HEK293 (cell line): ENCODE results near the gene SETD9.

Experiments used
- CTCF ChIA-PET: fragments of 350-600 bp; formaldehyde crosslinking; extraction: SDS; loops from one replicate; lab custom pipeline; 2021; ENCODE audit warnings: antibody characterized with exemption; lab: Yijun Ruan, JAX
- POLR2A ChIA-PET: fragments of 300-600 bp; formaldehyde crosslinking; extraction: SDS; loops from one replicate; lab custom pipeline; 2020; ENCODE audit warnings: antibody characterized with exemption, inconsistent platforms; lab: Yijun Ruan, JAX
- H3K27ac ChIP-seq: fragments of 200-500 bp; sonication (Bioruptor generic); 2 replicates; pipeline ENCODE4 v1.5.1; 2014; ENCODE audit warnings: low read depth, low read length, control low read depth, inconsistent platforms; ENCODE audit errors: extremely low read depth
- H3K36me3 ChIP-seq, 2 experiments: fragments of 200-500 bp in 1 of 2; sonication (Bioruptor generic) in 1 of 2; 1 replicate in 1 of 2; 2 replicates in 1 of 2; pipeline ENCODE4 v1.5.1; 2014 to 2017; ENCODE audit warnings: inconsistent platforms in 2 of 2, low read length in 2 of 2; ENCODE audit not compliant: control insufficient read depth in 2 of 2, insufficient read depth in 1 of 2
- H3K4me1 ChIP-seq: fragments of 200-500 bp; sonication (Bioruptor generic); 2 replicates; pipeline ENCODE4 v1.5.1; 2014; ENCODE audit warnings: mild to moderate bottlenecking, low read length, inconsistent platforms; ENCODE audit not compliant: control insufficient read depth, insufficient read depth
- H3K4me3 ChIP-seq: 2 replicates; pipeline ENCODE4 v1.5.1; 2011; ENCODE audit warnings: low read depth, mild to moderate bottlenecking, control low read depth, low read length, moderate library complexity
- H3K9me3 ChIP-seq: fragments of 200-500 bp; sonication (Bioruptor generic); 2 replicates; pipeline ENCODE4 v1.5.1; 2014; ENCODE audit warnings: low read depth, low read length, inconsistent platforms; ENCODE audit not compliant: control insufficient read depth, insufficient read depth
- EGR2 ChIP-seq: fragments of 450-650 bp; formaldehyde crosslinking; IDR thresholded peaks from 2 replicates; pipeline ENCODE4 v1.5.1; 2016; ENCODE audit warnings: low read depth, missing biosample characterization, missing genetic modification characterization
- KLF7 ChIP-seq: fragments of 450-650 bp; formaldehyde crosslinking; IDR thresholded peaks from 2 replicates; pipeline ENCODE4 v1.5.1; 2016; ENCODE audit warnings: missing biosample characterization, missing genetic modification characterization, borderline replicate concordance
- KLF9 ChIP-seq: fragments of 450-650 bp; formaldehyde crosslinking; IDR thresholded peaks from 2 replicates; pipeline ENCODE4 v1.5.1; 2016; ENCODE audit warnings: missing biosample characterization, missing genetic modification characterization, low read depth
- REST ChIP-seq: fragments of 450-650 bp; formaldehyde crosslinking; IDR thresholded peaks from 2 replicates; pipeline ENCODE4 v1.5.1; 2016; ENCODE audit warnings: missing biosample characterization, missing genetic modification characterization
- SP2 ChIP-seq: fragments of 450-650 bp; formaldehyde crosslinking; IDR thresholded peaks from 2 replicates; pipeline ENCODE4 v1.5.1; 2016; ENCODE audit warnings: missing biosample characterization, missing genetic modification characterization
- ZBTB10 ChIP-seq: fragments of 450-650 bp; formaldehyde crosslinking; IDR thresholded peaks from 2 replicates; pipeline ENCODE4 v1.5.1; 2016; ENCODE audit warnings: missing biosample characterization, missing genetic modification characterization
- ZBTB20 ChIP-seq: fragments of 450-650 bp; formaldehyde crosslinking; IDR thresholded peaks from 2 replicates; pipeline ENCODE4 v1.5.1; 2016; ENCODE audit warnings: missing biosample characterization, missing genetic modification characterization
- ZFHX2 ChIP-seq: fragments of 450-650 bp; formaldehyde crosslinking; conservative IDR thresholded peaks from 2 replicates; pipeline ENCODE4 v1.5.1; 2016; ENCODE audit warnings: missing biosample characterization, missing genetic modification characterization
- ZNF10 ChIP-seq: fragments of 450-650 bp; formaldehyde crosslinking; IDR thresholded peaks from 2 replicates; pipeline ENCODE4 v1.5.1; 2017; ENCODE audit warnings: missing biosample characterization, missing genetic modification characterization
- ZNF121 ChIP-seq: fragments of 450-650 bp; formaldehyde crosslinking; IDR thresholded peaks from 2 replicates; pipeline ENCODE4 v1.5.1; 2016; ENCODE audit warnings: missing biosample characterization, missing genetic modification characterization
- ZNF133 ChIP-seq: fragments of 450-650 bp; formaldehyde crosslinking; IDR thresholded peaks from 2 replicates; pipeline ENCODE4 v1.5.1; 2016; ENCODE audit warnings: missing biosample characterization, missing genetic modification characterization
- ZNF16 ChIP-seq: fragments of 450-650 bp; formaldehyde crosslinking; IDR thresholded peaks from 2 replicates; pipeline ENCODE4 v1.5.1; 2016; ENCODE audit warnings: low read depth, missing biosample characterization, missing genetic modification characterization
- ZNF221 ChIP-seq: fragments of 450-650 bp; formaldehyde crosslinking; IDR thresholded peaks from 2 replicates; pipeline ENCODE4 v1.5.1; 2017; ENCODE audit warnings: missing biosample characterization, missing genetic modification characterization, borderline replicate concordance
- ZNF280D ChIP-seq: fragments of 450-650 bp; formaldehyde crosslinking; IDR thresholded peaks from 2 replicates; pipeline ENCODE4 v1.5.1; 2016; ENCODE audit warnings: missing biosample characterization, missing genetic modification characterization
- ZNF335 ChIP-seq: fragments of 450-650 bp; formaldehyde crosslinking; conservative IDR thresholded peaks from 2 replicates; pipeline ENCODE4 v1.5.1; 2016; ENCODE audit warnings: missing biosample characterization, missing genetic modification characterization
- ZNF501 ChIP-seq: fragments of 450-650 bp; formaldehyde crosslinking; IDR thresholded peaks from 2 replicates; pipeline ENCODE4 v1.5.1; 2016; ENCODE audit warnings: missing biosample characterization, missing genetic modification characterization
- ZNF561 ChIP-seq: fragments of 450-650 bp; IDR thresholded peaks from 2 replicates; pipeline ENCODE4 v1.5.1; 2018; ENCODE audit warnings: missing biosample characterization, missing genetic modification characterization, borderline replicate concordance
- ZNF600 ChIP-seq: fragments of 450-650 bp; formaldehyde crosslinking; IDR thresholded peaks from 2 replicates; pipeline ENCODE4 v1.5.1; 2016; ENCODE audit warnings: missing biosample characterization, missing genetic modification characterization
- ZNF623 ChIP-seq: fragments of 450-650 bp; formaldehyde crosslinking; IDR thresholded peaks from 2 replicates; pipeline ENCODE4 v1.5.1; 2016; ENCODE audit warnings: missing biosample characterization, missing genetic modification characterization
- ZNF624 ChIP-seq: fragments of 450-650 bp; formaldehyde crosslinking; IDR thresholded peaks from 2 replicates; pipeline ENCODE4 v1.5.1; 2017; ENCODE audit warnings: missing biosample characterization, missing genetic modification characterization
- ZNF777 ChIP-seq: fragments of 450-650 bp; formaldehyde crosslinking; IDR thresholded peaks from 2 replicates; pipeline ENCODE4 v1.5.1; 2017; ENCODE audit warnings: missing biosample characterization, missing genetic modification characterization, borderline replicate concordance
- ZNF830 ChIP-seq: fragments of 450-650 bp; IDR thresholded peaks from 2 replicates; pipeline ENCODE4 v1.5.0; 2018; ENCODE audit warnings: missing biosample characterization, missing genetic modification characterization, low read depth, mild to moderate bottlenecking, moderate library complexity
- ZSCAN5A ChIP-seq: fragments of 450-650 bp; formaldehyde crosslinking; IDR thresholded peaks from 2 replicates; pipeline ENCODE4 v1.5.1; 2016; ENCODE audit warnings: missing biosample characterization, missing genetic modification characterization

SETD9 gene

GRCh38 chr5:56951946-56952691 is 42.7 kb downstream of the SETD9 start, which contains the start of gene MIER3 (continued):
- TF ChIP-seq ZNF280D (tag by site-specific recombination) (no peak), ZNF501 (tag by site-specific recombination) (peak; percentile 47; the same call in 1 of the 2 replicates), ZBTB10 (0 out of 2 replicates have a peak, but pooled peaks have one; percentile 42), ZNF600 (tag by site-specific recombination) (peak; percentile 59), ZNF221 (tag by site-specific recombination) (no peak), ZBTB20 (peak; percentile 46; the same call in 1 of the 2 replicates), ZNF335 (tag by site-specific recombination) (peak; percentile 96), ZFHX2 (tag by site-specific recombination) (peak; percentile 82), ZNF624 (no peak), ZNF561 (tag by site-specific recombination) (peak; percentile 44; the same call in 1 of the 2 replicates), SP2 (peak; percentile 67), EGR2 (peak; percentile 67; the same call in 1 of the 2 replicates), KLF7 (tag by site-specific recombination) (no peak)

- ChIA-PET POLR2A (no interaction called here), CTCF (interaction anchor here (0.6 kb wide), 2 partner anchors 32 to 263 kb away, joined by 3 read pairs; no protein-coding TSS in a partner anchor)
- Histone ChIP-seq H3K36me3 (peaks cover 0 to 8% of the 10 kb centered on the region in 2 experiments; a peak in 1 of 3 replicates), H3K4me1 (0 out of 2 replicates have a peak, but pooled peaks cover 5% of the 10 kb centered on the region), H3K9me3 (no peaks in the 10 kb centered on the region), H3K4me3 (no peak overlapping the region), H3K27ac (no peak overlapping the region)
- no peak for TF ChIP-seq ZNF777 (tag by site-specific recombination)
- no peak for TF ChIP-seq ZNF133 (tag by site-specific recombination)
- no peak for TF ChIP-seq ZNF623 (tag by site-specific recombination)
- TF ChIP-seq REST (tag by site-specific recombination), result no peak
- peak; percentile 80; the same call in 1 of the 2 replicates for TF ChIP-seq ZNF10 (tag by site-specific recombination)
- TF ChIP-seq ZSCAN5A, result no peak
- TF ChIP-seq ZNF16 (tag by site-specific recombination), result no peak
- no peak for TF ChIP-seq KLF9 (tag by site-specific recombination)
- no peak for TF ChIP-seq ZNF121
- no peak for TF ChIP-seq ZNF830 (tag by site-specific recombination)
Measured at GRCh38 chr5:56954262-56954661, 44.9 kb downstream of the SETD9 start.
